ENCODE data around the gene SETX.

GRCh38 chr9:132249123-132249522 is 105.7 kb downstream of the SETX start:
- no peak for TF ChIP-seq POLR2A (IDR thresholded peaks at IDR 0.05; ENCODE audit: low read length)
- TF ChIP-seq GATA1 (IDR thresholded peaks at IDR 0.05; ENCODE audit: low read depth, low read length), result no peak

Data from erythroblast (primary cell).